Cardiac septum (tissue), 1 donor: ENCODE data around the gene NMB. TPM values are rescaled to one million over a fixed set of nuclear protein-coding genes. Genes with fewer than 3 reads are reported as not detected.

Experiments used
- DNase-seq: peaks from one replicate; pipeline ENCODE4 v3.0.0-alpha.2; 2020; ENCODE audit warnings: low spot score
- intact Hi-C: fragments of 100-400 bp; cut with DNase I; formaldehyde crosslinking; loops from one replicate; pipeline ENCODE4 v1.14.0; 2022
- total RNA-seq: library from RNA; stranded (reverse); fragmentation: NEBNext Ultra II Directional; extraction: Animal tissue kit (Norgen Biotek cat#: 25700); gene quantifications from one replicate; pipeline ENCODE4 v1.2.1, GENCODE V29; 2021
- donor health status: DM: no; HTN: no; CAD: no.

The NMB gene
- total RNA-seq, 1 donor from 2014 or later = 2.6 TPM

- intact Hi-C loops = no loop called here
- DNase-seq = no peak
These were observed 29.0 kb downstream of the NMB start for GRCh38 chr15:84629033-84629432.

DNA sequence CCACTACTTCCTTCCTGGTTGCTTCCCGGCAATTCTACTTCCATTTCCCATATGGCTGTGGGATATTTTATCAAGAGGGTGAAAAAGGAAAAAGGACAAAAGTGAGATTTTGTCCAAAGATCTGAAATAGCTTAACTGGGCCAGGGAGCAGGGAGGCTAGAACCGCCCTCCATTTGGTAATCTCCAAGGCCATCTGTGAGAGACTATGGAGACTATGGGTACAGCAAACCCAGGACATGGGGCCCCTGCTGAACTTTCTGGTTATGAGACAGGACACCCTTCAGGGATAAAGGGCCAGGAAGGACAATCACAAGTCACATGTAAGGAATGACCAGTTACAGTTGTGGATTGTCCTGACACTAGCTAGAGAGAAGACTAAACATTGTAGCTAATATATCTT is 32.9 kb downstream of the NMB start:
- intact Hi-C loops = no loop called here

GRCh38 chr15:84624359-84624758 is 33.6 kb downstream of the NMB start:
- no peak for DNase-seq
- intact Hi-C loops = no loop called here

More for the DNA sequence above, 32.9 kb downstream of the NMB start:
- no peak for DNase-seq

- intact Hi-C loops = no loop called here
These were observed 36.5 kb downstream of the NMB start for GRCh38 chr15:84621358-84621979.

DNA sequence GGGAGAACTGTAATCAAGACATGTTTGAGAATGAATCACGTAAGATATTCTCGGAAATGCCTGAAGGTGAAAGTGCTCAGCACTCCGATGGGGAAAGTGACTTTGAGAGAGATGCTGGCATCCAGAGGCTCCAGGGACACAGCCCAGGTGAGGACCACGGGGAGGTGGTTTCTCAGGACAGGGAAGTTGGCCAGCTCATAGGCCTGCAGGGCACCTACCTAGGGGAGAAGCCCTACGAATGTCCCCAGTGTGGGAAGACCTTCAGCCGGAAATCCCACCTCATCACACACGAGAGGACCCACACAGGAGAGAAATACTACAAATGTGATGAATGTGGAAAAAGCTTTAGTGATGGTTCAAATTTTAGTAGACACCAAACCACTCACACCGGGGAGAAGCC is 37.4 kb downstream of the NMB start:
- intact Hi-C loops = no loop called here
- peak; percentile 24 for DNase-seq

More at GRCh38 chr15:84621358-84621979, 36.5 kb downstream of the NMB start:
- DNase-seq = peak; percentile 46

DNA sequence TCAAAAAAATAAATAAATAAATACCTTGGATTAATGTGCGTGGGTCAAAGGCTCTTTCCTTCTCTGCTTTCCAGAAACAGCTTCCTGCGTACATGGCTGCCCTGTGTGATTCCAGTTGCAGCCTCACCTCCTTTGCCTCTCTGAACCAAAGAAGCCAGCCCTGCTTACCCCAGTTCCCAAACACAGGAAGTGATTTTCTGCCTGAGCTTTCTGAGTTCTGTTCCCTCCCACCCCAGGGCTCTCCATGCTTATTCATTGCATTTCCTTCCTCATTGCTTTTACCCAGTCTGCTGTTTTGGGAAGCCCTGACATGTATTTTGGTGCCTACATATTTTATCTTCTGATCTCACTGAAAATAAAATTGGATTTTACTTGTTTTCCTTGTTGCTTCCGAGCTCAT is 41.8 kb downstream of the NMB start:
- peak; percentile 33 for DNase-seq
- intact Hi-C loops = no loop called here

GRCh38 chr15:84611631-84612030 is 46.4 kb downstream of the NMB start:
- no peak for DNase-seq
- intact Hi-C loops = no loop called here

DNA sequence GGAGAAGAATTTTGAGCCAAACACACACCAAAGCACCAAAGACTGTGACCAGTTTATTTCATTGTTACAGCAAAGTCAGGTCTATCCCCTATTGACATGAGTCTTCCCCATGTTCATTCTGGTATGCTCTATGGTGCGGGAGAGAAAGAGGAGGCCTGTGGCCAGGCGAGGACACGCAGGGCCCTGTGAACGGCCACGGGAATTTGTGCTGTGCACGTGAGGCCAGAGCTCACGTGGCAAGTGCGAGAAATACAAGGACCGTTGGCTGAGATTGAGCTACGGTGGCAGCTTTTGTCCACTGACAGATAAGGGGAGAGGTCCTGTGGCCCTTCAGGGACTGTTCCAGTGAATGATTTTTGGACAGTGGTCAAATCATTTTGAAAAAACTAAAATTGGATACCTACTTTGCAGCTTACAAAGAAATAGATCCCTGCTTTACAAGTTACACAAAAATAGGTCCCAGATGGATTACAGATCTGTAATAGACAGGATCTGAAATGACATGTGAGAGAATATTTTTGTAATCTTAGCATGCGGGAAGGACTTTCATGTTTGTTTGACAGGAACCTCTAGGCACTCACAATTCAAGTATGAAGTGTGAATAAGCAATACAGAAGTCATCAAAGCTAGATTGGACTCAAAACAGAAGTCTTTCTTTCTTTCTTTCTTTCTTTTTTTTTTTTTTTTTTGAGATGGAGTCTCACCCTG is 48.0 kb downstream of the NMB start:
- DNase-seq = peak; percentile 61
- intact Hi-C loops = no loop called here

DNA sequence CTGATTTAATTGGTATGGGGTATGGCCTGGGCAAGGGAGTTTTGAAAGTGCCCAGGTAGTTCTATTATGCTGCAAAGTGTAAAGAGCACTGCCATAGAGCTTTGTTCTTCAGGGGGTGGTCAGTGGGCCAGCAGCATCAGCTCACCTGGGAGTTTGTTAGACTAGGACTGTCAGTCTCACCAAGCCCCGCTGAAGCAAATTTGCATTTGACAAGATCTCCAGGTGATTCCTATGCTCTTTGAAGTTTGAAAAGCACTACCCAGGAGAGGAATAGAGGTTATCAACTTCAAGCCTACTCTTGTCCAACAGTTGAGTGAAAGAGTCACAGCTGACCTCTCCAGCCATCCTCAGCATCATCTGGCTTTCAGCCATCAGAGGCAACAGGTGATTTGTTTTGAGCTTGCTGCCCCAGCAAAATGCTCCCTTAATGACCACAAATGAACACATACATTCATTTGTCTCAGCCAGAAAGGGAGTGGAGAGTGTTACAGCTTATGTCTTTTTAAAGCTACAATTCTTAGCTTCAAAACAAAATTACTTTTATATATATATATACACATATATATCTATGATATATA is 49.2 kb downstream of the NMB start:
- DNase-seq = peak; percentile 19
- intact Hi-C loops = no loop called here

- intact Hi-C loops = no loop called here
- DNase-seq = peak; percentile 36
These were observed 51.3 kb downstream of the NMB start for GRCh38 chr15:84606653-84607120.

DNA sequence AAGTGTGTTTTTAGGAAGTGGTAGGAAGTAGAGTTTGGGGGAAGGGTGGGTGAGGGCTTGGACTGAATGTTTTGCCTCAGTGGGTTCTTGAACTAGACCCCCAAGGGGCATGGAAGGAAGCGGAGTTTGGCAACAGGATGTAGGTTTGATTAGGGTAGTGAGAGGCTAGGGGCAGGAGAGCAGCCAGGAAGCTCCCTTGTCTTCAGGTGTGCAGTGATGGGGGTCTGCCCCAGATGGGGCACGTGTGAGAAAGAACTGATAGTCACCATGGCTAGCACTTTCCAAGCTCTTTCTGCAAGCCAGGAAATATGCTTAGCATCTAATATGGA is 52.5 kb downstream of the NMB start:
- no peak for DNase-seq
- intact Hi-C loops = no loop called here

Other genes starting within 250 kb of the NMB start
- 4.6 TPM for gene ZSCAN2, start 57.2 kb downstream of the NMB start, total RNA-seq
- 15.2 TPM for gene WDR73, start 3.9 kb downstream of the NMB start, total RNA-seq
- gene SEC11A, start 57.9 kb upstream of the NMB start, total RNA-seq = 63.8 TPM
- gene ZNF592, start 90.4 kb upstream of the NMB start, total RNA-seq = 25.7 TPM
- 190 TPM for gene ALPK3, start 159.2 kb upstream of the NMB start, total RNA-seq
- gene SLC28A1, start 226.5 kb upstream of the NMB start, total RNA-seq = 0.83 TPM